T-helper 1 cell treated with Interleukin-12 subunit alpha and Interleukin-12 subunit beta and Interleukin-4 antibody, amounts not matched to agents 30 μg/mL and 1 μg/mL, for 36 hours (primary cell): ENCODE data around the gene FHIT.

Experiments used
- H3K27ac Mint-ChIP-seq: one replicate; pipeline ENCODE4 v1.8.0; 2021; ENCODE audit warnings: mild to moderate bottlenecking, mixed read lengths
- H3K27me3 Mint-ChIP-seq: one replicate; pipeline ENCODE4 v1.8.0; 2021; ENCODE audit warnings: low read depth, mixed read lengths
- H3K36me3 Mint-ChIP-seq: one replicate; pipeline ENCODE4 v1.8.0; 2021; ENCODE audit warnings: low read depth, mixed read lengths
- H3K4me1 Mint-ChIP-seq: one replicate; pipeline ENCODE4 v1.8.0; 2021; ENCODE audit warnings: low read depth, mixed read lengths
- H3K4me3 Mint-ChIP-seq: one replicate; pipeline ENCODE4 v1.8.0; 2021; ENCODE audit warnings: mild to moderate bottlenecking, moderate library complexity, mixed read lengths
- H3K9me3 Mint-ChIP-seq: one replicate; pipeline ENCODE4 v1.8.0; 2021; ENCODE audit warnings: mixed read lengths

Gene FHIT

GRCh38 chr3:60767536-60767935, 483.7 kb downstream of the FHIT start:
- Mint-ChIP-seq H3K4me3 (no peak overlapping the region), H3K9me3 (no peaks in the 10 kb centered on the region), H3K36me3 (peaks cover 3% of the 10 kb centered on the region), H3K27ac (no peak overlapping the region), H3K4me1 (no peaks in the 10 kb centered on the region), H3K27me3 (no peaks in the 10 kb centered on the region)

GRCh38 chr3:60765776-60766175, 485.5 kb downstream of the FHIT start:
- no peaks in the 10 kb centered on the region for H3K4me1 Mint-ChIP-seq
- H3K36me3 Mint-ChIP-seq, result peaks cover 3% of the 10 kb centered on the region
- no peaks in the 10 kb centered on the region for H3K27me3 Mint-ChIP-seq
- no peak overlapping the region for H3K4me3 Mint-ChIP-seq
- no peak overlapping the region for H3K27ac Mint-ChIP-seq
- no peaks in the 10 kb centered on the region for H3K9me3 Mint-ChIP-seq

GRCh38 chr3:60764870-60765269, 486.4 kb downstream of the FHIT start:
- Mint-ChIP-seq H3K27me3 (no peaks in the 10 kb centered on the region), H3K27ac (no peak overlapping the region), H3K36me3 (peaks cover 2% of the 10 kb centered on the region), H3K4me3 (no peak overlapping the region), H3K4me1 (peaks cover 3% of the 10 kb centered on the region), H3K9me3 (peaks cover 3% of the 10 kb centered on the region)

GRCh38 chr3:60760145-60760544, 491.1 kb downstream of the FHIT start:
- Mint-ChIP-seq H3K4me1 (peaks cover 8% of the 10 kb centered on the region), H3K27ac (no peak overlapping the region), H3K4me3 (no peak overlapping the region), H3K9me3 (peaks cover 9% of the 10 kb centered on the region), H3K27me3 (no peaks in the 10 kb centered on the region), H3K36me3 (peaks cover 1% of the 10 kb centered on the region)

GRCh38 chr3:60759439-60759838, 491.8 kb downstream of the FHIT start:
- Mint-ChIP-seq H3K9me3 (peaks cover 9% of the 10 kb centered on the region), H3K4me1 (peaks cover 8% of the 10 kb centered on the region), H3K27me3 (no peaks in the 10 kb centered on the region), H3K36me3 (peaks cover 1% of the 10 kb centered on the region), H3K27ac (no peak overlapping the region), H3K4me3 (no peak overlapping the region)

GRCh38 chr3:60758831-60759230, 492.4 kb downstream of the FHIT start:
- Mint-ChIP-seq H3K4me3 (no peak overlapping the region), H3K9me3 (peaks cover 9% of the 10 kb centered on the region), H3K27me3 (no peaks in the 10 kb centered on the region), H3K27ac (no peak overlapping the region), H3K36me3 (peaks cover 1% of the 10 kb centered on the region), H3K4me1 (peaks cover 8% of the 10 kb centered on the region)

- no peak overlapping the region for H3K27ac Mint-ChIP-seq
- peaks cover 8% of the 10 kb centered on the region for H3K4me1 Mint-ChIP-seq
- H3K4me3 Mint-ChIP-seq, result no peak overlapping the region
- peaks cover 9% of the 10 kb centered on the region for H3K9me3 Mint-ChIP-seq
- peaks cover 1% of the 10 kb centered on the region for H3K36me3 Mint-ChIP-seq
- no peaks in the 10 kb centered on the region for H3K27me3 Mint-ChIP-seq
Observed at GRCh38 chr3:60758171-60758570, 493.1 kb downstream of the FHIT start.

GRCh38 chr3:60757724-60758123, 493.5 kb downstream of the FHIT start:
- no peaks in the 10 kb centered on the region for H3K27me3 Mint-ChIP-seq
- peaks cover 9% of the 10 kb centered on the region for H3K9me3 Mint-ChIP-seq
- H3K4me3 Mint-ChIP-seq, result no peak overlapping the region
- H3K4me1 Mint-ChIP-seq, result peaks cover 8% of the 10 kb centered on the region
- H3K27ac Mint-ChIP-seq, result no peak overlapping the region
- H3K36me3 Mint-ChIP-seq, result peaks cover 1% of the 10 kb centered on the region

- Mint-ChIP-seq H3K27me3 (no peaks in the 10 kb centered on the region), H3K4me1 (peaks cover 8% of the 10 kb centered on the region), H3K9me3 (peaks cover 9% of the 10 kb centered on the region), H3K36me3 (peaks cover 1% of the 10 kb centered on the region), H3K4me3 (no peak overlapping the region), H3K27ac (no peak overlapping the region)
Observed at GRCh38 chr3:60756241-60757030, 494.8 kb downstream of the FHIT start.

- no peak overlapping the region for H3K4me3 Mint-ChIP-seq
- H3K9me3 Mint-ChIP-seq, result peaks cover 16% of the 10 kb centered on the region
- peaks cover 3% of the 10 kb centered on the region for H3K36me3 Mint-ChIP-seq
- H3K4me1 Mint-ChIP-seq, result peaks cover 8% of the 10 kb centered on the region
- no peaks in the 10 kb centered on the region for H3K27me3 Mint-ChIP-seq
- H3K27ac Mint-ChIP-seq, result no peak overlapping the region
Observed at GRCh38 chr3:60755094-60755493, 496.2 kb downstream of the FHIT start.

- H3K4me1 Mint-ChIP-seq, result peaks cover 5% of the 10 kb centered on the region
- no peak overlapping the region for H3K27ac Mint-ChIP-seq
Observed at GRCh38 chr3:60754617-60755016, 496.6 kb downstream of the FHIT start.

GRCh38 chr3:60752809-60753208, 498.4 kb downstream of the FHIT start:
- no peak overlapping the region for H3K4me3 Mint-ChIP-seq
- H3K4me1 Mint-ChIP-seq, result no peaks in the 10 kb centered on the region
- peaks cover 1% of the 10 kb centered on the region for H3K36me3 Mint-ChIP-seq
- H3K27me3 Mint-ChIP-seq, result no peaks in the 10 kb centered on the region
- H3K9me3 Mint-ChIP-seq, result peaks cover 17% of the 10 kb centered on the region
- H3K27ac Mint-ChIP-seq, result no peak overlapping the region

More at GRCh38 chr3:60754617-60755016, 496.6 kb downstream of the FHIT start:
- H3K4me3 Mint-ChIP-seq, result no peak overlapping the region
- peaks cover 16% of the 10 kb centered on the region for H3K9me3 Mint-ChIP-seq
- peaks cover 1% of the 10 kb centered on the region for H3K36me3 Mint-ChIP-seq
- H3K27me3 Mint-ChIP-seq, result no peaks in the 10 kb centered on the region

GRCh38 chr3:60746695-60747416, 504.4 kb downstream of the FHIT start:
- Mint-ChIP-seq H3K27me3 (peaks cover 3% of the 10 kb centered on the region), H3K4me3 (no peak overlapping the region), H3K27ac (no peak overlapping the region), H3K36me3 (peaks cover 1% of the 10 kb centered on the region), H3K9me3 (peaks cover 21% of the 10 kb centered on the region), H3K4me1 (no peaks in the 10 kb centered on the region)

- peaks cover 1% of the 10 kb centered on the region for H3K36me3 Mint-ChIP-seq
- no peak overlapping the region for H3K27ac Mint-ChIP-seq
- no peaks in the 10 kb centered on the region for H3K4me1 Mint-ChIP-seq
- peaks cover 21% of the 10 kb centered on the region for H3K9me3 Mint-ChIP-seq
- H3K4me3 Mint-ChIP-seq, result no peak overlapping the region
- H3K27me3 Mint-ChIP-seq, result peaks cover 3% of the 10 kb centered on the region
Observed at GRCh38 chr3:60746043-60746638, 505.1 kb downstream of the FHIT start.
